GM21526 (cell line): ENCODE data around the gene PGGT1B.

Experiments
- ATAC-seq: cut with Tn5 transposase; IDR thresholded peaks from one replicate; pipeline ENCODE4 v1.9.1; 2021; ENCODE audit warnings: moderate library complexity; ENCODE audit not compliant: unreplicated experiment, low FRiP score

Gene PGGT1B

GRCh38 chr5:115262321-115263077 is at the start of gene PGGT1B:
Gene PGGT1B, minus strand, starts transcription at chr5:115262877. Its CDS starts 26 bp downstream, at chr5:115262851.
- ATAC-seq = peak; percentile 91

- ATAC-seq = no peak
Measured at GRCh38 chr5:115309751-115310370, 47.2 kb upstream of the PGGT1B start.

GRCh38 chr5:115308815-115309214 is 46.1 kb upstream of the PGGT1B start:
- ATAC-seq = no peak

DNA sequence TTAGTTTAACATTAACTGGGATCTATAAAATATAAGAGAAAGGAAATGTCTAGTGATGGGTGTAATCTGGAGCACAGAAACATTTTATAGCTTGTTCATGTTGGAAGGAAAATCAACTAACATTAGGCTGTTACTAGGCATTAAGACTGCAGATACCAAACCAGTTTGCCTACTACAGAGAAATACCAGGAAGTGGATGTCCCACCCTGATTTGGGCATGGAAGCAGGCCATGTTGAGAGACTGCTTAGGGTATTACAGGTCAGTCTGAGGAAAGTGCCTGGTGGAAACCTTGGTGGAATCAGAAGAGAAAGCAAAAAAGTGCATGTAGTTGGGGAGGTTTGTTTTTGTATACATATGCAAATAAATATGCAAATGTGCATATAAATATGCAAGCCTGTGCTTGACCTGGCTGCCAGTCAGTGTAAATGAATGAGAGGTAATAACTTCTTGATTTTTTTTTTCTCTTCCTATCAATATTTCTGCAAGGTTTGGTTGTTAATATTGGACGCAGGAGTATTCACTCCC is 43.4 kb upstream of the PGGT1B start:
- ATAC-seq = no peak

DNA sequence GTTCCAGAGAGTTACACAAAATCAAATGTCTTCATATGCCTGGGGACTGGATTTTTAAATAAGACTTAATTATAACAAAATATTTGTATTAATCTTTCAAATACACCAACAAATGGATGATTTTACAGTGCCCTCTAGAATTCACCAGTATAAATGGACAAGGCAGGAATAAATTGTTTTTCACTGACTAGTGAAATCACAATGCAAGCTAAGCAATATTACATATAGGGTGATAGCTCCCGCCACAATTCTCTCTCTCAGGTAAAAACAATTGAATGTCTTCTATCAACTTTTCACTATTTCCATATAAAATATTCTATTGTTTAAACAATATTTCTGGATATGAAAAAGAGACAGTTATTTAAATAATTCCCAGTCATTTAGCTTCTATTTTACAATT is 41.8 kb upstream of the PGGT1B start:
- no peak for ATAC-seq

DNA sequence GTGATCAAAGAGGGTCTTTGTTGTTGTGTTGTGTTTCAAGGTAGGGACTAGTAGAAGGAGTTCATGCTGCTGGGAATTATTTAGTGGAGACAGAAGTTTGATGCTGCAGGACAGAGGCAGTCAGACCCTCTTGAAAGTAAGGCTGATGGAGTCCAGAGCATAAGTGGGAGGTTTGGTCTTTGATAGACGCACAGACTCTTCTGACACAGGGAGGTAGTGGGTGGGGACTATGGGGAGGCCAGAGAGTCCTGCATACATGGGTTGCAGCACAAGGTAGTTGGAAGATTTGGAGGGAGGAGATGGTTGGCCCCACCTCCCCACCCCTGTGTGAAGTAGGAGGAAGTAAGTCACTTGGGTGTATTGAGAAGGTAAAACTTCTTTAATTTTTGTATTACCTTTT is 36.1 kb upstream of the PGGT1B start:
- no peak for ATAC-seq

DNA sequence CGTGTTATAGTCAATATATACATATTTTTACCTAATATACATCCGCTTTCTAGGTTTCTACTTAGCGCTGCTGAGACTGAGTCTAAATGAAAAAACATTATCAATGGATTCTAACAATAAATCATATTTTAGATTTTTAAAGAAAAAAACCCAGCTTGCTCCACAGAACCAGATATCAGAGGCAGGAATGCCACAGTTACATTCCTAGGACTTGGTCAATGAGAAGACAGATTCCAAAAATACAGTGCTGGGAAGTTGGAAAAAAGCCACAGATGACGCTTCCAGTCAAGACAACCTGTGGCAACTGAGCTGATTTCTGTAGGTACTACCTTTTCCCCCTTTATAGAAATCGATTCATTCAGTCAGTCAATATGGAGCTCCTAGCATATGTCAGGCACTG is 34.4 kb upstream of the PGGT1B start:
- no peak for ATAC-seq

DNA sequence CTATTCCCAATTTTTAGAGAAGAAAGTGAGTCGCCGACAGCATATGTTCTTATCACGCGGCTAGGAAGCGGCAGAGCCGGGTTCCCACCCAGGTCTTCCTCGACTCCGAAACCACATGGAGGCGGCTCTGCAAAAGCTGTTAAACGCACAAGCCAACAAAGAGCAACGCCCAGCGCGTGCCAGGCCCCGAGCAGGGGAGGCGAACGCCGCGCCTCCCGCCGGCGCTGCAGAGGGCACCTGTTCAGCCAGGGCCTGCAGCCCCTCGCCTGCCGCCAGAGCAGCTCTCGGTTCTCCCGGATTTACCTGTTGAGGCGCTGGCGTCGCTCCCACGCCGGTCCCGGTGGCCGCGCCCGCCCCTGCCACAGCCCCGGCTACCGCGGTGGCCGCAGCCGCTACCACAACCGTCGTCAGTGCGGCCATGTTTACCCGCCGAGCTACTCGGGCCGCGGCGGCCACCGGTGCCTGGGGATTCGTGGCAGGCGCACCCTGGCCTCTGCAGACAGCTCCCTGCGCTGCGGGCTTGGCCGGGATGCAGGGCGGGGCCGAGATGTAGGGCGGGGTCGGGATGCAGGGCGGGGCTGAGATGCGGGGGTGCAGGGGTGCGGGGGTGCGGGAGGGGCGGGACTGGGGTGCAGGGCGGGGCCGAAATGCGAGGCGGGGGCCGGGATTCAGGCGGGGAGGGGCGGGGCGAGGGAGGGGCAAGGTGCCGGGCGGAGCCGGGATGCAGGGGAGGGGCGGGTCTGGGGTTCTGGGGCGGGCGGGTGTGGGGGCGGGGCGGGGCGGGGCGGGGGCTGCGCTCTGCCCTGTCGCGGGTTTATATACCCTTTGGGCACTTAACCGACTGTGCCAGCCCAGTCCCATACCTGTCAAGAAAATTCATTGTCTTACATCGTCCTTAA is 33.7 kb upstream of the PGGT1B start, which contains the start of gene CCDC112:
Gene CCDC112 (minus strand): TSS at position 531 of the 899 bp plus-strand sequence. CDS start 111 bp downstream, at position 420.
- peak; percentile 89 for ATAC-seq

GRCh38 chr5:115295777-115296123 is 33.1 kb upstream of the PGGT1B start:
- ATAC-seq = peak; percentile 39

DNA sequence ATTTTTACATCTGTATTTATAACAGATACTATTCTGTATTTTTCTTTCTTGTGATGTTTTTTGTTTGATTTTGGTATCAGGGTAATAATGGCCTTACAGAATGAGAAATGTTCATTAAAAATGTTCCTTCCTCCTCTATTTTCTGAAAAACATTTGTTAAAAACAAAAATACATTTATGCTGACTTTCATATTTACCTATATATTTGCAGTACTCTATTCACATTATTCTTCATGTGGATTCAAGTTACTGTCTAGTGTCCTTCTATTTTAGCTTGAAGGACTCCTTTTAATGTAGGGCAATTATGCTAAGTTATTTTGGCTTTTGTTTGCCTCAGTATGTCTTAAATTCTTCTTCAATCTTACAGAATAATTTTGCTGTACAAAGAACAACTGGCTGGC is 28.7 kb upstream of the PGGT1B start:
- no peak for ATAC-seq

DNA sequence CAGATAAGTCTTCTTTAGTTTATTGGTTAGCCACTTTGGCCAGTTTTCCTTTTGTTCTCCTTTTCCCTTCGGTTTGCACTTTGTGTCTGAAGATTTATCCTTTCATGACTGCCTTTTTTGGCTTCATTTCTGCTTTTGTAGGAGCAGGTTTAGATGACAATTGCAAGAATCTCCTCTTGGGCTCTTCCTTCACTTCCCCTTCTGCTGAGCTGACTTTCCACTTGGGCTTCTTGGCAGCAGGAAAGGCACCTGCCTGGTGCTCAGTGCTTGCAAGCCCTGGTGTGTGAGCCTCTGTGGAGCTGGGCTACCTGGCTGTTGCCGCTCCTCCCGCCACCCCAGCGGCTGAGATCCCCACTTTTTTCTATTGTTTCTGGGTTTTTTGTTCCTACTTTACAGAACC is 26.4 kb upstream of the PGGT1B start:
- ATAC-seq = no peak

- ATAC-seq = no peak
Measured at GRCh38 chr5:115284021-115284420, 21.3 kb upstream of the PGGT1B start.

DNA sequence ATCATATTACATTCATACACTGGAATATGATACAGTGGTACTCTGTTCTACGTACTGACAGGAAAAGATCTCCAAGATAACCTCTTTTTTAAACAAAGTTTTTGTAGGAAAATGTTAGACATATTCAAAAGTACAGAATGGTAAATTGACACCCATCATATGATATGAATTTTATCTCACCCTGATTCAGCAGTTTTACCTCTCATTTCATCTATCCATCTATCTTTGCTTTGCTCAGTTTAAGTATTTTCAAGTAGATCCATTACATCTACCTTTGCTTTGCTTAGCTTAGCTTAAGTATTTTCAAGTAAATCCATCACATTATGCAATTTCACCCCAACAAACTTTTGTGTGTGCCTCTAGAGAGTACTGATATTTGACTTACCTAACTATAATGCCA is 19.5 kb upstream of the PGGT1B start:
- no peak for ATAC-seq

- no peak for ATAC-seq
Measured at GRCh38 chr5:115274584-115274983, 11.9 kb upstream of the PGGT1B start.

- ATAC-seq = no peak
Measured at GRCh38 chr5:115272297-115272958, 9.8 kb upstream of the PGGT1B start.

DNA sequence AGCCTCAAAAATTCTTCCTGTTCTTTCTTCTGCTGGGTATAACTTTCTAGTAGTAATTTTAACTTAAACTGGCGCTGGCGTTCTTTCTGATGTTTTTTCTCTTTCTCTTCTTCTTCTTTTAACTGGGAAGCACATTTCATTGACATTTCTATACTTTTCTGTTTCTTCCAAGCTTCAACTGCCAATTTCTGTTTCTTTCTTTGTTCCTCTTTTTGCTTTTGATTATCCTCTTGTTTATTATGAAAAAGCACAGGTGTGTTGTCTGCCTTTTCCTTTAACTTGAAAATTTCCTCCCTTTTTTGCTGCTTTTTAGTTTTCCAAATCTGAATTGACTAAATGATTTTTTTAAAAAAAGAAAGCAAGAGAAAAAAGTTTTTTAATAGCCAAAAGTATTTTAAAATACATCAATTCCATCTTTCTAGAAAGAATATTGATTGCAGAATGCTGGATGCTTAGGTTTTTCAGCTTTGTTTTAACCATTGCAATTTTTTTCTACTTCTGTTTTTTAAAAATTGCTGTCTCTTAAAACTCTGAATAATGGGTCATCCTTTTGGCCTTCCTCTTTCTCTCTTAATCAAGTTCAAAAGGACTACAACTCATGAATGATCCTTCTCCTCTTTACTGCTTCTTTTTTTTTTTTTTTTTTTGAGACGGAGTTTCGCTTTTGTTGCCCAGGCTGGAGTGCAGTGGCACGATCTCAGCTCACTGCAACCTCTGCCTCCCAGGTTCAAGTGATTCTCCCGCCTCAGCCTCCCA is 8.8 kb upstream of the PGGT1B start:
- ATAC-seq = no peak

DNA sequence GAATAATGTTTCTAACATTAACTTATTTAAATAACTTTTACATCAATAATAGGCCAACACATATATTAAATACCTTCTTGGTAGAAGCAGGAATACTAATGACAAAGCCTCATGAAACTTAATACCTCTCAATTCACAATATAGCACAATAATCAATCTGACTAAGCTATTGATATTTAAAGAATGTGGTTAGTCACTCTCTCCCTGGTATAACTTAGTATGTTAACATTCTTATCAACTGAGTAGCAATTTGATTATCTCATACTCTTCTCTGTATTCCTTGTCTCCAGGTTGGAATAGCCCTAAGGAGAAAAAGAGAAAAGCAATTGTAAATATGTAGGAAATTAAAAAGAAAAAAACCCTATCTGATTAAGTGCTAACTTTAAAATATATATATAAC is 4.9 kb upstream of the PGGT1B start:
- no peak for ATAC-seq

- ATAC-seq = no peak
Measured at GRCh38 chr5:115265220-115265619, 2.5 kb upstream of the PGGT1B start.

GRCh38 chr5:115264786-115265185 is 2.1 kb upstream of the PGGT1B start:
- ATAC-seq = no peak

DNA sequence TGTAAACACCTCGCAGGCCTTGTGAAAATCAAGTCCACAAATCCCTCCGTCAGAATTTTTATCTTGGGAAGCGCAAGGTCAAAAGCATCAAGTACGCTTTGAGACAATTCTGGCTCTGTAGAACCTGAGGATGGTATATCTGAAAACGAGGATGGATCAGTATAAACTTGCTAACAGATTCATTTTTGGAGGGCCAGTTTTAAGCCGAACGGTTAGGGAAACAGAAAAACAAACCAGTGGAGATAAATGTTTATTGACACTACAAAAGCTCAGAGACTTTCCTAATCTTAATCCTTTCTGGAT is 352 bp upstream of the PGGT1B start:
- ATAC-seq = no peak
